Retinal pigment epithelial cell (primary cell): ENCODE data around the gene MPDZ.
A peak's percentile ranks its signal among the peaks of the same experiment; 100 is the strongest.

Source experiments
- DNase-seq: peaks from one replicate; pipeline ENCODE4 v3.0.0-alpha.2; 2010; ENCODE audit warnings: low read depth
- H3K4me3 ChIP-seq: 2 replicates; pipeline ENCODE4 v1.5.1; 2011; ENCODE audit warnings: mild to moderate bottlenecking, low read length, control low read depth, moderate library complexity
- CTCF ChIP-seq: conservative IDR thresholded peaks from 2 replicates; pipeline ENCODE4 v1.5.1; 2011; ENCODE audit warnings: low read depth, low read length, control low read depth, inconsistent platforms

Gene MPDZ

GRCh38 chr9:13279284-13280141 is at the start of gene MPDZ:
Gene MPDZ, minus strand, starts transcription at chr9:13279692. Its CDS starts 29,377 bp downstream, at chr9:13250315.
- H3K4me3 ChIP-seq, result peak within 1 kb of the TSS; percentile 83
- DNase-seq, result no peak
- TF ChIP-seq CTCF, result no peak

- no peak for TF ChIP-seq CTCF
- no peak for DNase-seq
- no peak overlapping the region for H3K4me3 ChIP-seq
Observed at GRCh38 chr9:13324988-13325387, 45.5 kb upstream of the MPDZ start.

- DNase-seq, result no peak
- no peak for TF ChIP-seq CTCF
- H3K4me3 ChIP-seq, result no peak overlapping the region
Observed at GRCh38 chr9:13322828-13323550, 43.5 kb upstream of the MPDZ start.

- DNase-seq, result no peak
- no peak overlapping the region for H3K4me3 ChIP-seq
- TF ChIP-seq CTCF, result no peak
Observed at GRCh38 chr9:13318027-13318426, 38.5 kb upstream of the MPDZ start.

GRCh38 chr9:13296972-13297371 is 17.5 kb upstream of the MPDZ start:
- H3K4me3 ChIP-seq, result no peak overlapping the region
- TF ChIP-seq CTCF, result no peak
- no peak for DNase-seq

GRCh38 chr9:13295556-13295955 is 16.1 kb upstream of the MPDZ start:
- DNase-seq, result peak; percentile 91
- no peak for TF ChIP-seq CTCF
- no peak overlapping the region for H3K4me3 ChIP-seq
